ENCODE data around the gene MCU.

GRCh38 chr10:72738486-72738885 is 46.5 kb downstream of the MCU start:
- TF ChIP-seq CTCF (IDR thresholded peaks at IDR 0.05; ENCODE audit: low read depth, low read length) = no peak
- TF ChIP-seq POLR2A (IDR thresholded peaks at IDR 0.05; ENCODE audit: extremely low read depth, insufficient read length) = no peak
- no peak for TF ChIP-seq MYC (IDR thresholded peaks at IDR 0.05; ENCODE audit: low read depth, low read length)
- TF ChIP-seq MAX (IDR thresholded peaks at IDR 0.05; ENCODE audit: low read depth, low read length) = no peak
